B cell (primary cell): ENCODE results near the gene CHRNA5. TPM values are rescaled to one million over a fixed set of nuclear protein-coding genes. Genes with fewer than 3 reads are reported as not detected.

Experiments
- ATAC-seq: fragments of 200-7000 bp; cut with Tn5 transposase; one replicate; pipeline ENCODE4 v1.10.0; 2021; ENCODE audit warnings: low read depth, mild to moderate bottlenecking, moderate number of reproducible peaks, moderate library complexity
- CTCF ChIA-PET: fragments of 350-600 bp; sonication (Branson Sonifier 250); formaldehyde crosslinking; loops from one replicate; lab custom pipeline; 2021; ENCODE audit warnings: antibody characterized with exemption, inconsistent platforms; lab: Charles Lee
- POLR2A ChIA-PET: fragments of 350-600 bp; sonication (Branson Sonifier 250); formaldehyde crosslinking; loops from one replicate; lab custom pipeline; 2021; ENCODE audit warnings: antibody characterized with exemption; lab: Charles Lee
- DNase-seq: peaks from one replicate; pipeline ENCODE4 v3.0.0; 2013
- H2AFZ ChIP-seq: 2 replicates; pipeline ENCODE4 v1.6.1; 2012; ENCODE audit warnings: mild to moderate bottlenecking, low read depth, low read length; ENCODE audit not compliant: insufficient read depth, poor library complexity, severe bottlenecking
- H3K27ac ChIP-seq, 2 donors: 1 replicate in 1 of 2; 2 replicates in 1 of 2; pipeline ENCODE4 v1.5.1; 2012 to 2013; ENCODE audit warnings: low read length in 2 of 2, mild to moderate bottlenecking in 2 of 2, moderate library complexity in 1 of 2
- H3K27me3 ChIP-seq, 4 experiments: fragments of 200-600 bp in 1 of 4; sonication (generic) in 1 of 4; replicated peaks in 1 of 4; 1 replicate in 2 of 4; 2 replicates in 2 of 4; pipeline versions ENCODE4 v1.6.1 to v1.7.0; 2013 to 2016; ENCODE audit warnings: low read length in 3 of 4, mild to moderate bottlenecking in 2 of 4, mixed read lengths in 1 of 4, moderate library complexity in 1 of 4; ENCODE audit not compliant: insufficient read depth in 4 of 4, control insufficient read depth in 3 of 4; ENCODE audit errors: control extremely low read depth in 1 of 4
- H3K36me3 ChIP-seq, 2 experiments: replicated peaks in 1 of 2; 1 replicate in 1 of 2; 2 replicates in 1 of 2; pipeline versions ENCODE4 v1.6.1 to v1.7.1; 2013; ENCODE audit warnings: low read length in 1 of 2; ENCODE audit not compliant: insufficient read depth in 2 of 2, control insufficient read depth in 1 of 2; ENCODE audit errors: control extremely low read depth in 1 of 2, extremely low read depth in 1 of 2
- H3K4me1 ChIP-seq, 2 donors: fragments of 200-600 bp in 1 of 2; sonication (generic) in 1 of 2; 1 replicate in 1 of 2; 2 replicates in 1 of 2; pipeline versions ENCODE4 v1.5.1 to v1.6.1; 2013 to 2017; ENCODE audit warnings: low read length in 2 of 2; ENCODE audit not compliant: control insufficient read depth in 2 of 2, insufficient read depth in 2 of 2
- H3K4me2 ChIP-seq: replicated peaks from 2 replicates; pipeline ENCODE3; 2012; ENCODE audit warnings: mild to moderate bottlenecking, low read depth, low read length; ENCODE audit not compliant: poor library complexity, severe bottlenecking
- H3K4me3 ChIP-seq, 5 experiments: fragments of 200-600 bp in 1 of 5; sonication (generic) in 1 of 5; 1 replicate in 3 of 5; 2 replicates in 2 of 5; pipeline versions ENCODE4 v1.5.1 to v1.7.0; 2011 to 2016; ENCODE audit warnings: low read length in 4 of 5, mild to moderate bottlenecking in 4 of 5, low read depth in 2 of 5, control low read depth in 1 of 5, moderate library complexity in 1 of 5; ENCODE audit not compliant: insufficient read depth in 1 of 5; ENCODE audit errors: control extremely low read depth in 1 of 5, extremely low read depth in 1 of 5
- H3K79me2 ChIP-seq: fragments of 200-600 bp; sonication (generic); one replicate; pipeline ENCODE4 v1.6.0; 2016; ENCODE audit warnings: low read length; ENCODE audit not compliant: control insufficient read depth, insufficient read depth
- H3K9ac ChIP-seq: fragments of 200-600 bp; sonication (generic); 2 replicates; pipeline ENCODE4 v1.6.1; 2017; ENCODE audit warnings: mild to moderate bottlenecking, low read length, moderate library complexity
- H3K9me3 ChIP-seq, 3 donors: one replicate each; pipeline versions ENCODE4 v1.6.1 to v1.7.1; 2013; ENCODE audit warnings: low read length in 2 of 3; ENCODE audit not compliant: control insufficient read depth in 2 of 3, insufficient read depth in 1 of 3; ENCODE audit errors: control extremely low read depth in 1 of 3
- H4K20me1 ChIP-seq: 2 replicates; pipeline ENCODE4 v1.6.0; 2012; ENCODE audit warnings: mild to moderate bottlenecking, low read length; ENCODE audit not compliant: insufficient read depth, control insufficient read depth, poor library complexity, severe bottlenecking
- H3K27ac Mint-ChIP-seq: one replicate; pipeline ENCODE4 v1.8.0; 2021; ENCODE audit warnings: mixed read lengths
- H3K27me3 Mint-ChIP-seq: one replicate; pipeline ENCODE4 v1.8.0; 2021; ENCODE audit warnings: mixed read lengths
- H3K4me1 Mint-ChIP-seq: one replicate; pipeline ENCODE4 v1.8.0; 2021; ENCODE audit warnings: mixed read lengths
- H3K4me3 Mint-ChIP-seq: one replicate; pipeline ENCODE4 v1.8.0; 2021; ENCODE audit warnings: mixed read lengths
- H3K9me3 Mint-ChIP-seq: one replicate; pipeline ENCODE4 v1.8.0; 2022; ENCODE audit warnings: mixed read lengths; ENCODE audit not compliant: insufficient read depth
- CTCF ChIP-seq: fragments of 200-600 bp; IDR thresholded peaks from one replicate; pipeline ENCODE4 v1.8.0; 2022; ENCODE audit warnings: antibody characterized with exemption, mild to moderate bottlenecking
- EZH2 ChIP-seq: IDR thresholded peaks from 2 replicates; pipeline ENCODE4 v1.6.1; 2012; ENCODE audit warnings: borderline replicate concordance, low read depth, mild to moderate bottlenecking, moderate library complexity, low read length; ENCODE audit not compliant: insufficient read depth, poor library complexity, severe bottlenecking
- WGBS: methylation state at CpG from one replicate; pipeline ENCODE4 v1.1.5; 2013; ENCODE audit warnings: missing lambda C conversion rate; ENCODE audit not compliant: insufficient coverage; 5-methylcytosine and 5-hydroxymethylcytosine counted together
- intact Hi-C: fragments of 100-400 bp; cut with micrococcal nuclease; formaldehyde crosslinking; loops from one replicate; pipeline ENCODE4 v1.10.0; 2022
- polyA plus RNA-seq: library from polyadenylated mRNA; depleted of rRNA; stranded (reverse); fragments of >200 nt; gene quantifications from 2 replicates; pipeline ENCODE4 v1.2.3, GENCODE V29; 2012
- total RNA-seq, 2 donors: library from RNA; stranded (reverse); fragments of 120-200 nt in 1 of 2; gene quantifications; 1 replicate in 1 of 2; 2 replicates in 1 of 2; pipeline versions ENCODE4 v1.2.3 to v1.2.4, GENCODE V29; 2013 to 2022

CHRNA5 gene
- total and polyA plus RNA-seq, 2 donors (not counting 1 experiment from before 2014, with no cell fraction given): 0.09 to 1.2 TPM

GRCh38 chr15:78638658-78639314, 73.5 kb downstream of the CHRNA5 start:
- no peak overlapping the region for H3K27ac Mint-ChIP-seq
- no peaks in the 10 kb centered on the region for H3K79me2 ChIP-seq
- H3K27me3 ChIP-seq: peaks cover 0 to 21% (median 4%) of the 10 kb centered on the region in 4 experiments
- DNase-seq (peak; percentile 52), ATAC-seq (peak; percentile 51)
- H3K9ac ChIP-seq: no peak overlapping the region
- TF ChIP-seq EZH2 (no peak), CTCF (peak; percentile 53)
- H3K4me1 Mint-ChIP-seq: peaks cover 10% of the 10 kb centered on the region
- no peaks in the 10 kb centered on the region for H3K36me3 ChIP-seq
- ChIA-PET CTCF (interaction anchor here (0.8 to 3.2 kb wide), 6 partner anchors 21 to 546 kb away, joined by 3 to 30 read pairs (median 4); no protein-coding TSS in a partner anchor), POLR2A (no interaction called here)
- H3K27ac ChIP-seq: no peak overlapping the region
- H3K27me3 Mint-ChIP-seq: peaks cover 10% of the 10 kb centered on the region
- peaks cover 12% of the 10 kb centered on the region in 2 donors for H3K4me1 ChIP-seq
- H3K9me3 Mint-ChIP-seq: no peaks in the 10 kb centered on the region
- H3K9me3 ChIP-seq: peaks cover 0 to 10% (median 0%) of the 10 kb centered on the region in 3 donors
- H2AFZ ChIP-seq: no peak overlapping the region
- 50% methylated on average over 4 of the region's 4 CpGs for WGBS
- no peak overlapping the region for H3K4me3 ChIP-seq
- intact Hi-C loops: loop anchor here (5.0 kb wide), 2 partner anchors 114 to 544 kb away; no protein-coding TSS in a partner anchor
- no peak overlapping the region for H3K4me3 Mint-ChIP-seq
- no peaks in the 10 kb centered on the region for H4K20me1 ChIP-seq
- no peak overlapping the region for H3K4me2 ChIP-seq

GRCh38 chr15:78640527-78641101, 75.3 kb downstream of the CHRNA5 start:
- no peak for DNase-seq
- Histone ChIP-seq H3K79me2 (no peaks in the 10 kb centered on the region), H3K9me3 (peaks cover 0 to 3% (median 0%) of the 10 kb centered on the region in 3 donors), H2AFZ (peak overlapping the region; percentile 62), H3K36me3 (no peaks in the 10 kb centered on the region), H3K4me1 (peaks cover 12% of the 10 kb centered on the region in 2 donors), H3K27ac (no peak overlapping the region), H3K4me2 (peak overlapping the region; percentile 90), H4K20me1 (no peaks in the 10 kb centered on the region), H3K4me3 (peak overlapping the region in 4 of 5 experiments; percentile 26 to 52 (median 46)), H3K27me3 (peaks cover 0 to 20% (median 4%) of the 10 kb centered on the region in 4 experiments), H3K9ac (peak overlapping the region; percentile 65)
- no peak for TF ChIP-seq CTCF
- Mint-ChIP-seq H3K4me1 (peaks cover 10% of the 10 kb centered on the region), H3K27me3 (peaks cover 10% of the 10 kb centered on the region), H3K9me3 (no peaks in the 10 kb centered on the region), H3K4me3 (peak overlapping the region; percentile 75), H3K27ac (no peak overlapping the region)
- ATAC-seq: peak; percentile 24
- ChIA-PET POLR2A (no interaction called here), CTCF (interaction anchor here (1.5 to 3.2 kb wide), 3 partner anchors 70 to 544 kb away, joined by 4 to 30 read pairs (median 6); no protein-coding TSS in a partner anchor)
- WGBS: 12% methylated on average over 29 of the region's 32 CpGs
- intact Hi-C loops: no loop called here
